Measurements from ENCODE around the gene KCNK13. TPM values are rescaled to one million over a fixed set of nuclear protein-coding genes. Genes with fewer than 3 reads are reported as not detected.
"Not testable (repeated sequence)": the region's sequence is repeated elsewhere in the genome, so short reads cannot be mapped to it uniquely, and the experiment has no call there.

KCNK13 gene
- total RNA-seq, result 0.42 TPM

- Histone ChIP-seq H3K4me1 (ENCODE audit: insufficient read depth, low read length) (peaks cover 49% of the 10 kb centered on the region), H3K9me3 (ENCODE audit: low read depth, low read length) (no peaks in the 10 kb centered on the region), H3K27me3 (ENCODE audit: insufficient read depth, low read length) (peaks cover 73% of the 10 kb centered on the region), H3K4me3 (ENCODE audit: low read length) (peak within 1 kb of the TSS; percentile 36)
Measured at GRCh38 chr14:90061685-90062126, at the start of gene KCNK13. Gene KCNK13, plus strand, starts transcription at chr14:90061994. Its CDS starts 212 bp downstream, at chr14:90062206.

GRCh38 chr14:90017371-90017770, 44.4 kb upstream of the KCNK13 start:
- H3K27me3 ChIP-seq (ENCODE audit: insufficient read depth, low read length), result no peaks in the 10 kb centered on the region
- H3K4me3 ChIP-seq (ENCODE audit: low read length), result no peak overlapping the region
- H3K4me1 ChIP-seq (ENCODE audit: insufficient read depth, low read length), result no peaks in the 10 kb centered on the region
- no peaks in the 10 kb centered on the region for H3K9me3 ChIP-seq (ENCODE audit: low read depth, low read length)

GRCh38 chr14:90019824-90020523, 41.8 kb upstream of the KCNK13 start:
- Histone ChIP-seq H3K9me3 (ENCODE audit: low read depth, low read length) (no peaks in the 10 kb centered on the region), H3K4me1 (ENCODE audit: insufficient read depth, low read length) (no peaks in the 10 kb centered on the region), H3K27me3 (ENCODE audit: insufficient read depth, low read length) (no peaks in the 10 kb centered on the region), H3K4me3 (ENCODE audit: low read length) (no peak overlapping the region)

- Histone ChIP-seq H3K27me3 (ENCODE audit: insufficient read depth, low read length) (no peaks in the 10 kb centered on the region), H3K4me3 (ENCODE audit: low read length) (no peak overlapping the region), H3K4me1 (ENCODE audit: insufficient read depth, low read length) (no peaks in the 10 kb centered on the region), H3K9me3 (ENCODE audit: low read depth, low read length) (no peaks in the 10 kb centered on the region)
Measured at GRCh38 chr14:90023176-90023896, 38.5 kb upstream of the KCNK13 start.

- Histone ChIP-seq H3K9me3 (ENCODE audit: low read depth, low read length) (no peaks in the 10 kb centered on the region), H3K27me3 (ENCODE audit: insufficient read depth, low read length) (no peaks in the 10 kb centered on the region), H3K4me1 (ENCODE audit: insufficient read depth, low read length) (no peaks in the 10 kb centered on the region), H3K4me3 (ENCODE audit: low read length) (no peak overlapping the region)
Measured at GRCh38 chr14:90024910-90025309, 36.9 kb upstream of the KCNK13 start.

- H3K4me3 ChIP-seq (ENCODE audit: low read length); H3K27me3 ChIP-seq (ENCODE audit: insufficient read depth, low read length); H3K9me3 ChIP-seq (ENCODE audit: low read depth, low read length); H3K4me1 ChIP-seq (ENCODE audit: insufficient read depth, low read length): not testable (repeated sequence)
Measured at GRCh38 chr14:90026608-90027007, 35.2 kb upstream of the KCNK13 start.

GRCh38 chr14:90027842-90028241, 34.0 kb upstream of the KCNK13 start:
- Histone ChIP-seq H3K4me1 (ENCODE audit: insufficient read depth, low read length) (no peaks in the 10 kb centered on the region), H3K4me3 (ENCODE audit: low read length) (no peak overlapping the region), H3K9me3 (ENCODE audit: low read depth, low read length) (no peaks in the 10 kb centered on the region), H3K27me3 (ENCODE audit: insufficient read depth, low read length) (no peaks in the 10 kb centered on the region)

- no peaks in the 10 kb centered on the region for H3K4me1 ChIP-seq (ENCODE audit: insufficient read depth, low read length)
- no peaks in the 10 kb centered on the region for H3K27me3 ChIP-seq (ENCODE audit: insufficient read depth, low read length)
- no peak overlapping the region for H3K4me3 ChIP-seq (ENCODE audit: low read length)
- H3K9me3 ChIP-seq (ENCODE audit: low read depth, low read length), result no peaks in the 10 kb centered on the region
Measured at GRCh38 chr14:90034156-90034555, 27.6 kb upstream of the KCNK13 start.

GRCh38 chr14:90034835-90035525, 26.8 kb upstream of the KCNK13 start:
- H3K4me3 ChIP-seq (ENCODE audit: low read length), result no peak overlapping the region
- no peaks in the 10 kb centered on the region for H3K9me3 ChIP-seq (ENCODE audit: low read depth, low read length)
- no peaks in the 10 kb centered on the region for H3K27me3 ChIP-seq (ENCODE audit: insufficient read depth, low read length)
- no peaks in the 10 kb centered on the region for H3K4me1 ChIP-seq (ENCODE audit: insufficient read depth, low read length)

GRCh38 chr14:90039253-90040010, 22.4 kb upstream of the KCNK13 start:
- Histone ChIP-seq H3K4me1 (ENCODE audit: insufficient read depth, low read length) (no peaks in the 10 kb centered on the region), H3K9me3 (ENCODE audit: low read depth, low read length) (no peaks in the 10 kb centered on the region), H3K27me3 (ENCODE audit: insufficient read depth, low read length) (no peaks in the 10 kb centered on the region), H3K4me3 (ENCODE audit: low read length) (no peak overlapping the region)

GRCh38 chr14:90040411-90040810, 21.4 kb upstream of the KCNK13 start:
- H3K4me1 ChIP-seq (ENCODE audit: insufficient read depth, low read length), result no peaks in the 10 kb centered on the region
- no peak overlapping the region for H3K4me3 ChIP-seq (ENCODE audit: low read length)
- no peaks in the 10 kb centered on the region for H3K27me3 ChIP-seq (ENCODE audit: insufficient read depth, low read length)
- H3K9me3 ChIP-seq (ENCODE audit: low read depth, low read length), result no peaks in the 10 kb centered on the region

- Histone ChIP-seq H3K9me3 (ENCODE audit: low read depth, low read length) (no peaks in the 10 kb centered on the region), H3K4me1 (ENCODE audit: insufficient read depth, low read length) (no peaks in the 10 kb centered on the region), H3K4me3 (ENCODE audit: low read length) (no peak overlapping the region), H3K27me3 (ENCODE audit: insufficient read depth, low read length) (no peaks in the 10 kb centered on the region)
Measured at GRCh38 chr14:90042496-90043252, 19.1 kb upstream of the KCNK13 start.

GRCh38 chr14:90045616-90046015, 16.2 kb upstream of the KCNK13 start:
- no peak overlapping the region for H3K4me3 ChIP-seq (ENCODE audit: low read length)
- no peaks in the 10 kb centered on the region for H3K27me3 ChIP-seq (ENCODE audit: insufficient read depth, low read length)
- H3K4me1 ChIP-seq (ENCODE audit: insufficient read depth, low read length), result no peaks in the 10 kb centered on the region
- H3K9me3 ChIP-seq (ENCODE audit: low read depth, low read length), result no peaks in the 10 kb centered on the region

GRCh38 chr14:90049390-90049789, 12.4 kb upstream of the KCNK13 start:
- no peaks in the 10 kb centered on the region for H3K4me1 ChIP-seq (ENCODE audit: insufficient read depth, low read length)
- no peak overlapping the region for H3K4me3 ChIP-seq (ENCODE audit: low read length)
- no peaks in the 10 kb centered on the region for H3K9me3 ChIP-seq (ENCODE audit: low read depth, low read length)
- peaks cover 23% of the 10 kb centered on the region for H3K27me3 ChIP-seq (ENCODE audit: insufficient read depth, low read length)

Data from mononuclear cell (primary cell).